Measurements from ENCODE around the gene KCNH3. TPM values are rescaled to one million over a fixed set of nuclear protein-coding genes. Genes with fewer than 3 reads are reported as not detected.

KCNH3 gene
- total and polyA plus RNA-seq, 2 of the 13 experiments (the other 11 are each of a cell fraction or from before 2014, with no cell fraction given) = 0.01 to 0.07 TPM

GRCh38 chr12:49587174-49587908 is 48.5 kb downstream of the KCNH3 start:
- no peak overlapping the region for H3K4me3 ChIP-seq (replicated peaks in 1 of 3; ENCODE audit: insufficient read depth in 1 of 3, low read depth in 2 of 3, low read length in 3 of 3)
- ATAC-seq = peak; percentile 58
- BruUV-seq (replicated peaks) = no TSS peak
- in situ Hi-C loops (cut with HindIII; ENCODE audit: extremely low pct_ligation_motif_present, low pct_unique_long_range_greater_than_20kb) (no loop called here), intact Hi-C loops (cut with micrococcal nuclease; ENCODE audit: unreplicated experiment) (no loop called here)
- no peak overlapping the region for H3K27ac ChIP-seq (ENCODE audit: extremely low read length, insufficient read depth, low read length)
- WGBS (ENCODE audit: low lambda C conversion rate) = 94% methylated on average over 11 of the region's 11 CpGs
- H2AFZ ChIP-seq (ENCODE audit: low read length) = no peak overlapping the region
- TF ChIP-seq CEBPB (IDR thresholded peaks at IDR 0.05; ENCODE audit: borderline replicate concordance, low read depth, low read length) (peak; percentile 34), ZNF333 (CRISPR knock-in tag; IDR thresholded peaks at IDR 0.05; ENCODE audit: borderline replicate concordance) (no peak)
- H3K79me2 ChIP-seq (ENCODE audit: insufficient read depth, low read length) = no peaks in the 10 kb centered on the region
- H4K20me1 ChIP-seq (ENCODE audit: insufficient read depth, low read length) = no peaks in the 10 kb centered on the region
- no peaks in the 10 kb centered on the region for H3K9me3 ChIP-seq (ENCODE audit: low read length)
- POLR2A ChIA-PET = no interaction called here
- H3K27me3 ChIP-seq (ENCODE audit: control insufficient read depth in 1 of 2, insufficient read depth in 2 of 2, low read length in 2 of 2) = no peaks in the 10 kb centered on the region
- peaks cover 6% of the 10 kb centered on the region for H3K4me1 ChIP-seq (ENCODE audit: insufficient read depth, low read length)
- DNase-seq (ENCODE audit: low spot score) = no peak
- H3K36me3 ChIP-seq (replicated peaks in 1 of 2; ENCODE audit: control insufficient read depth in 1 of 2, insufficient read depth in 2 of 2, low read length in 2 of 2) = peaks cover 6 to 10% of the 10 kb centered on the region in 2 experiments; a peak in 4 of 5 replicates
- H3K4me2 ChIP-seq (ENCODE audit: low read depth, low read length) = no peak overlapping the region
- no peak for FAIRE-seq
- H3K9ac ChIP-seq (ENCODE audit: insufficient read depth, low read depth, low read length) = no peak overlapping the region
- CTCF ChIA-PET (ENCODE audit: low intra/inter-chr PET ratio, low total read pairs) = no interaction called here

DNA sequence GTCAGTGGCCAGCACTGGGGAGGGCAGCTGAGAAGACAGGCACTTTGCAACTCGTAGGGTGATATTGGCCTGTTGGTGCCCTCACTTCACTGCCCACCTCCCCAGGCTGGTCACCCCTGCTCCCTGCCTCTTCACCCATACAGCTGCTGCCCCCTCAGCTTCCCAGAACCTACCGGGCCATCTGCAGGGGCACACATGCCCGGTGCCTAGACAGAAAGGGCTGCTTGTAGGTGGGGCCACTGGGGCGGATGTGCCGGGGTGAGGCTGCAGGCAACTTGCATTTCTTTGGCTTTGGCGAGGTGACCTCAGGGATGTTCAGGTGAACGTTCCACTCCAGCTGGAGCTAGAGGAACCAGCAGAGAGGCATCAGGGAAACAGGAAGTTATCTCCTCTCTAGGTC is 49.5 kb downstream of the KCNH3 start:
- ChIA-PET POLR2A (no interaction called here), CTCF (ENCODE audit: low intra/inter-chr PET ratio, low total read pairs) (no interaction called here)
- Histone ChIP-seq H3K79me2 (ENCODE audit: insufficient read depth, low read length) (no peaks in the 10 kb centered on the region), H3K4me2 (ENCODE audit: low read depth, low read length) (no peak overlapping the region), H3K9ac (ENCODE audit: insufficient read depth, low read depth, low read length) (no peak overlapping the region), H3K36me3 (replicated peaks in 1 of 2; ENCODE audit: control insufficient read depth in 1 of 2, insufficient read depth in 2 of 2, low read length in 2 of 2) (peaks cover 6 to 10% of the 10 kb centered on the region in 2 experiments; a peak in 4 of 5 replicates), H3K9me3 (ENCODE audit: low read length) (no peaks in the 10 kb centered on the region), H2AFZ (ENCODE audit: low read length) (no peak overlapping the region), H3K27ac (ENCODE audit: extremely low read length, insufficient read depth, low read length) (no peak overlapping the region), H3K4me3 (replicated peaks in 1 of 3; ENCODE audit: insufficient read depth in 1 of 3, low read depth in 2 of 3, low read length in 3 of 3) (no peak overlapping the region), H4K20me1 (ENCODE audit: insufficient read depth, low read length) (no peaks in the 10 kb centered on the region), H3K4me1 (ENCODE audit: insufficient read depth, low read length) (no peaks in the 10 kb centered on the region), H3K27me3 (ENCODE audit: control insufficient read depth in 1 of 2, insufficient read depth in 2 of 2, low read length in 2 of 2) (no peaks in the 10 kb centered on the region)
- no peak for ATAC-seq
- intact Hi-C loops (cut with micrococcal nuclease; ENCODE audit: unreplicated experiment) (no loop called here), in situ Hi-C loops (cut with HindIII; ENCODE audit: extremely low pct_ligation_motif_present, low pct_unique_long_range_greater_than_20kb) (no loop called here)
- no peak for FAIRE-seq
- TF ChIP-seq RBFOX2 (IDR thresholded peaks at IDR 0.05; ENCODE audit: low read depth, low read length) (no peak), RAD21 (CRISPR knock-in tag; IDR thresholded peaks at IDR 0.05) (no peak), ZFX (CRISPR knock-in tag; IDR thresholded peaks at IDR 0.05; ENCODE audit: low read depth) (no peak), ZNF230 (CRISPR knock-in tag; IDR thresholded peaks at IDR 0.05) (no peak), SMARCC2 (IDR thresholded peaks at IDR 0.05) (no peak), PAF1 (CRISPR knock-in tag; IDR thresholded peaks at IDR 0.05) (no peak), ZNF644 (CRISPR knock-in tag; IDR thresholded peaks at IDR 0.05; ENCODE audit: low read depth) (no peak), ZNF75D (CRISPR knock-in tag; IDR thresholded peaks at IDR 0.05; ENCODE audit: borderline replicate concordance) (no peak), CEBPG (CRISPR knock-in tag; IDR thresholded peaks at IDR 0.05) (no peak), NPAS2 (CRISPR knock-in tag; IDR thresholded peaks at IDR 0.05; ENCODE audit: borderline replicate concordance) (no peak), TGIF2 (CRISPR knock-in tag; IDR thresholded peaks at IDR 0.05) (no peak), ZNF10 (CRISPR knock-in tag; IDR thresholded peaks at IDR 0.05; ENCODE audit: borderline replicate concordance, low read depth) (no peak), SOX6 (IDR thresholded peaks at IDR 0.05) (no peak), SOX6 (CRISPR knock-in tag; IDR thresholded peaks at IDR 0.05) (no peak), EHMT2 (IDR thresholded peaks at IDR 0.05; ENCODE audit: borderline replicate concordance, low read depth, low read length) (no peak), SNAPC2 (CRISPR knock-in tag; IDR thresholded peaks at IDR 0.05) (no peak), KAT7 (CRISPR knock-in tag; IDR thresholded peaks at IDR 0.05; ENCODE audit: borderline replicate concordance) (no peak)
- TF ChIP-seq, protein P1, sequence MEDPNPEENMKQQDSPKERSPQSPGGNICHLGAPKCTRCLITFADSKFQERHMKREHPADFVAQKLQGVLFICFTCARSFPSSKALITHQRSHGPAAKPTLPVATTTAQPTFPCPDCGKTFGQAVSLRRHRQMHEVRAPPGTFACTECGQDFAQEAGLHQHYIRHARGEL (CRISPR knock-in tag; IDR thresholded peaks at IDR 0.05) = no peak
- TF ChIP-seq, protein P2, sequence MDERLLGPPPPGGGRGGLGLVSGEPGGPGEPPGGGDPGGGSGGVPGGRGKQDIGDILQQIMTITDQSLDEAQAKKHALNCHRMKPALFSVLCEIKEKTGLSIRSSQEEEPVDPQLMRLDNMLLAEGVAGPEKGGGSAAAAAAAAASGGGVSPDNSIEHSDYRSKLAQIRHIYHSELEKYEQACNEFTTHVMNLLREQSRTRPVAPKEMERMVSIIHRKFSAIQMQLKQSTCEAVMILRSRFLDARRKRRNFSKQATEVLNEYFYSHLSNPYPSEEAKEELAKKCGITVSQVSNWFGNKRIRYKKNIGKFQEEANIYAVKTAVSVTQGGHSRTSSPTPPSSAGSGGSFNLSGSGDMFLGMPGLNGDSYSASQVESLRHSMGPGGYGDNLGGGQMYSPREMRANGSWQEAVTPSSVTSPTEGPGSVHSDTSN (CRISPR knock-in tag; IDR thresholded peaks at IDR 0.05) = no peak
- BruUV-seq (replicated peaks) = no TSS peak
- WGBS (ENCODE audit: low lambda C conversion rate) = 98% methylated on average over 7 of the region's 7 CpGs
- DNase-seq (ENCODE audit: low spot score) = no peak

Data from HepG2 (cell line).